ENCODE data around the gene SERPINB12. TPM values are rescaled to one million over a fixed set of nuclear protein-coding genes. Genes with fewer than 3 reads are reported as not detected.

SERPINB12 gene
- total RNA-seq, 1 donor from 2014 or later: not detected

DNA sequence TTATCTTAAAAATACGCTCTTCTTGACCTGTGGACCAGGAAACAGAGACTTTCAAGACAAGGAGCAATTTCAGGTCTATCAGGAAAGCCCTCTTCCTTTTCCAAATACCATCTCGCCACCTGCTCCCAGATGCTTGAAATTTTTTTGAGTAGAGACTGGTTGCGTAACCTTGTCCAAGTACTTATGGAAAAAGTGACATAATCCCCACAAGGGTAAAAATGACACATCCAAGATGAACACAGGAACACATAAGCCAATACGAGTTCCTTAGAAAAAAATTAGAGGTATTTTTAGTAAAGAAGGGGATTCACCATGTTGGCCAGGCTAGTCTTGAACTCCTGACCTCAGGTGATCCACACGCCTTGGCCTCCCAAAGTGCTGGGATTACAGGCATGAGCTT is 46.7 kb downstream of the SERPINB12 start:
- intact Hi-C loops (cut with micrococcal nuclease): no loop called here
- no peak for ATAC-seq

DNA sequence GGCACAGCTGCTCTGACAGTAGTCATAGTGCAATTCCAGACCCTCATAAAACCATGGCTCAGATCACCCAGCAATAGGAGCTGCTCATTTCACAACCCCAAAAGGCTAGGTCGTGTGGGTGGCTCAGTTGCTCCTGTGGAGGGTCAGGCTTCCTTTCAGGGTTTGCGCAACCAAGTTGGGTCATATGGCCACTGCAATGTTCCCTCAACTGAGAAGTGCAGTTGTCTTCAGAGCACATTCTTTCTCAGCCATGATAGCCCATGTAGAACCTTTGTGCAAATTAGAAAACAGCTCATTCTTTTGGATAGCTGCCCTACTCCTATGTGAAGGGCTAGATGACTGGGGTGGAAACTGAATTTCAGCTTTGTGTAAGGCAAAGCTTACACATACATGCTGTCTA is 48.2 kb downstream of the SERPINB12 start:
- ATAC-seq (no peak), DNase-seq (no peak)
- intact Hi-C loops (cut with micrococcal nuclease): no loop called here

More for the DNA sequence above, 46.7 kb downstream of the SERPINB12 start:
- no peak for DNase-seq

DNA sequence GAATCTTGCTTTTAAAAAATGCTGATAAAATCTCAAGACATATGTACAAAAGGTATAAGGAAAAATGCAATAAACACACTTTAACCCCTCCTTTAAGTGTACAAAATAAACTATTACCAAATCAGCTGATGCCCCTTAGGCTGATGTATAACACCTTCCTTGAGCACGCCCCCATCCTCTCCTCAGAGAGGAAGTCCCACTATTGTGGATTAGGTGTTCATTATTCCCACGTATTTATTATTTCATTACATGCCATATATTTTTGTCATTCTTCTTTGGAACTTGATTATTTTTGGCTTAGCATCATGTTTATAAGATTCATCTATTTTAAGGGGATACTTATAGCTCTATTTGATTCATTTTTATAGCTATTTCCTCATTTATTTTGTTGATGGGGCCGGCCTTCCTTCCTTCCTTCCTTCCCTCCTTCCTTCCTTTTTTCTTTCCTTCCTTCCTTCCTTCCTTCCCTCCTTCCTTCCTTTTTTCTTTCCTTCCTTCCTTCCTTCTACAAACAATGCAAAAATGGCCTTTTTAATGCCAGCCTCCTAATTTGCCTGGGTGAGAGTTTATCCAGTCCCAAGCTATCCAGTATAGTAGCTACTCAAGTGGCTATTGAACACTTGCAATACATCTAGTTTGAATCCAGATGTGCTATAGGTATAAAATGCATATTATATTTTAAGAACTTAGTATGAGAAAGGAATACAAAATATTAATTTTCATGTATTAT is 49.0 kb downstream of the SERPINB12 start:
- intact Hi-C loops (cut with micrococcal nuclease): no loop called here
- ATAC-seq (no peak), DNase-seq (no peak)

- intact Hi-C loops (cut with micrococcal nuclease): no loop called here
- no peak for DNase-seq
- ATAC-seq: no peak
Measured at GRCh38 chr18:63591725-63592124, 49.6 kb downstream of the SERPINB12 start.

- no peak for DNase-seq
- intact Hi-C loops (cut with micrococcal nuclease): no loop called here
- ATAC-seq: no peak
Measured at GRCh38 chr18:63592471-63592870, 50.3 kb downstream of the SERPINB12 start.

- no peak for DNase-seq
- no peak for ATAC-seq
- intact Hi-C loops (cut with micrococcal nuclease): no loop called here
Measured at GRCh38 chr18:63596964-63597363, 54.8 kb downstream of the SERPINB12 start.

DNA sequence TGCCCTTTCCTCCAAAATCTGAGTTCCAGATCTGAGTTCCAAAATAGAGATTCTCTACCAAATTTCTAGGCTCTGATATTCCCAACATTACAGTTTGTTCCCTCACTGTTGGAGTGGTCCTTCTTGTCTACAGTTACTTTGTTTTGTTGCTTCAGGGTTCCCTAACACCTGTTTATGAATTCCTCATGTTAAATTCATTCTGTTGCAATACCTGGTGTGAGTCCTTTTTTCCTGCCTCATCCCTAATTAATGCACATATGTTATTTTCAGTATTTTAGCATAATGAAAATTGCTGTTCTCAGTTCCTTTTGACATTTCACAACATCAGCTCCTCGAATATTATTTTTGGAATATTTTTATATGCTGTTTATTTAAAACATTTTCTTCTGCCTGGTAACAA is 61.2 kb downstream of the SERPINB12 start:
- ATAC-seq: no peak
- DNase-seq: no peak
- intact Hi-C loops (cut with micrococcal nuclease): no loop called here

DNA sequence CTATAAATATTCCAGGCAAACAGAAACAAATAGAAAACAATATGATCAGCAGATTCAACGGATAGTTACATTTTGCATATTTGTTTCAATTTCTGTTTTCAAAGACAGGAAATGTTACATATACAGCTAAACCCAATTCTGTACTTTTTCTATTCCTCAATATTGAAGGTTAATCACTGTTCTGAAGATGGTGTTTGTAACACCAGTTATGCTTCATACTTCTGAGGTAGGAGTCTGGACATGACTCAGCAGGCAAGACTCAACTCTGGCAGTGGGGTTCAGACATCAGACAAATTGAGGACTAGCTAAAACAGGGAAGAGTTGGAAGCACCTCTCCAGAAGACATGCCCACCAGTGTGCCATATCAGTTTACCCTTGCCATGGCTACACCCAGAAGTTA is 61.6 kb downstream of the SERPINB12 start:
- DNase-seq (no peak), ATAC-seq (no peak)
- intact Hi-C loops (cut with micrococcal nuclease): no loop called here

- DNase-seq: no peak
- intact Hi-C loops (cut with micrococcal nuclease): no loop called here
Measured at GRCh38 chr18:63604791-63605567, 62.8 kb downstream of the SERPINB12 start.

DNA sequence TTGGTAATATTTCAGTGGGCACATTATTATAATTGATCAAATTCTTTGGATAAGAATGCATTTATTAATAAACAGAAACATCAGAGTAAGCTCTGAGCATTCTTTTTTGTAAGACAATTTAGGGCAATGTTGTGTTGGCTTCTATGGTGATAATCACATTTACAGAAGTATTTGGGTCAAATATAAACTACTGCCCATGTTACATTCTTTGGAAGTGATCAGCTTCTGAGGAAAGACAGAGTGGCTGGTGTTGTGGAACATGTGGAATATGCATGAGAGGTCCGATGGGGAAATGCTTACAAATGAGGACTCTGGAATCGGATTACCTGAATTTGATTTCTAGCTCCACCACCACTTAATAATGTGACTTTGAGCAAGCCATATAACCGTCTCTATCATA is 64.4 kb downstream of the SERPINB12 start:
- no peak for DNase-seq
- intact Hi-C loops (cut with micrococcal nuclease): no loop called here
- ATAC-seq: no peak

More at GRCh38 chr18:63604791-63605567, 62.8 kb downstream of the SERPINB12 start:
- no peak for ATAC-seq

DNA sequence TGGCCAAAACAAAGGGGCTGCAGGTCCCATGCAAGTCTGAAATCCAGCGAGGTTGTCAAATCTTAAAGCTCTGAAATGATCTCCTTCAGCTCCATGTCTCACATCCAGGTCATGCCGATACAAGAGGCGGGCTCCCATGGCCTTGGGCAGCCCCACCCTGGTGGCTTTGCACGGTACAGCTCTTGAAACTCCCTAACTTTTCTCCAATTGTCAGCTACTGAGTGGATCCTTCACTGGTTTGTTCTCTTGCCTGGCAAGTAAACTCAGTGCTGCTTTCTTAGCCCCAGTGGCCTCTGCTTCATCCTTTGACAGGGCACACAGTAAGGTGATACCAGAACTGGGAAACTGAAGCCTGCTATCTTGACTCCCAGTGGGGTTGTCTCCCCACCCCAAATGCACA is 71.3 kb downstream of the SERPINB12 start:
- no peak for ATAC-seq
- DNase-seq: no peak

GRCh38 chr18:63617049-63617914 is 75.1 kb downstream of the SERPINB12 start:
- DNase-seq (no peak), ATAC-seq (no peak)
- intact Hi-C loops (cut with micrococcal nuclease): no loop called here

More for the DNA sequence above, 71.3 kb downstream of the SERPINB12 start:
- intact Hi-C loops (cut with micrococcal nuclease): no loop called here

GRCh38 chr18:63617915-63618234 is 75.7 kb downstream of the SERPINB12 start:
- ATAC-seq (no peak), DNase-seq (no peak)
- intact Hi-C loops (cut with micrococcal nuclease): no loop called here

Other genes starting within 250 kb of the SERPINB12 start
- gene BCL2, start 222.6 kb upstream of the SERPINB12 start, total RNA-seq: 7.7 TPM
- gene KDSR, start 175.2 kb upstream of the SERPINB12 start, total RNA-seq: 32.9 TPM
- gene VPS4B, start 119.9 kb upstream of the SERPINB12 start, total RNA-seq: 20.6 TPM
- gene SERPINB5, start 65.4 kb upstream of the SERPINB12 start, total RNA-seq: not detected
- gene SERPINB13, start 45.0 kb downstream of the SERPINB12 start, total RNA-seq: not detected
- not detected for gene SERPINB4, start 101.9 kb downstream of the SERPINB12 start, total RNA-seq
- not detected for gene SERPINB3, start 119.5 kb downstream of the SERPINB12 start, total RNA-seq
- gene SERPINB11, start 160.6 kb downstream of the SERPINB12 start, total RNA-seq: not detected
- gene SERPINB7, start 233.0 kb downstream of the SERPINB12 start, total RNA-seq: not detected